ENCODE data around the gene TUBB2A.

DNA sequence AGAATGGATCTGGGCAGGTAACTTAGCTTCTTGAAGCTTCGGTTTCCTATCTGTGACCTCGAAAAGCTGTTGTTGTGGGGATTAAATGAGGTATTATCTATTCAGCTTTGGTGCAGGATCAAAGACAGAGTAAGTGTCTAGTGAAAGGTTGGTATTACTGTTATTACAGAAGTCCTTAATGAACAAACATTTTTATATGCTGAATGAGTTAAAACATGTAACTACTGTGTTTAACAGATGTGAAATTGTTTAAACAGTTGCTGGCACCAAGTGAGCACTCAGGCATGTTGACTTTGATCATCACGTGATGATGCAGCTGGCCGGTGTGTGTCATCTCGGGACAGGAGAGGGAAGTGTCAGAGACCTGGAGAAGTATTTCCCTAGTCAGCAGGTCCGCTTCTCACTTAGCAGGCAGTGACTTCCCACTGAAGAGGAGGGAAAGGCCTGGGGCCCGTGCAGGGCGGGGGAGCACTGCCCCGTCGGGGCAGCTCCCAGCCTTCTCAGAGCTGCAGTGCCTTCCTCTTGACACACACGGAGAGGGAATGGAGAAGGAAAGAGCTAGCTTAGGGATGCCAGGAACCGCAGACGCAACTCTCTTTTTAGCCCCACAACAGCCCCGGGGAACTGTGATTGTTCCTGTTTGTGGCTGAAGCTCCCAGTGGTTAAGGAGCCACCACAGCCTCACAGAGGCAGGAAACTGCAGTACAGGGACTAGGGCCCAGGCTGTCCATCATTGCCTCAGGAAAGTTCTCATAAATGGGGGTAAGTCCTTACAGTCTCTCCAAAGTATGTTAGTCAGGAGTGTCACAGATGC, 18.0 kb downstream of the TUBB2A start:
- TF ChIP-seq MAX (IDR thresholded peaks at IDR 0.05) (peak; percentile 89), ZNF616 (CRISPR knock-in tag; IDR thresholded peaks at IDR 0.05; ENCODE audit: low read depth) (no peak), PREB (CRISPR knock-in tag; IDR thresholded peaks at IDR 0.05) (no peak), MTF2 (CRISPR knock-in tag; IDR thresholded peaks at IDR 0.05; ENCODE audit: borderline replicate concordance) (no peak), ZNF574 (CRISPR knock-in tag; IDR thresholded peaks at IDR 0.05) (peak; percentile 79), MYNN (CRISPR knock-in tag; IDR thresholded peaks at IDR 0.05; ENCODE audit: low read depth) (no peak), ZNF296 (CRISPR knock-in tag; conservative IDR thresholded peaks at IDR 0.05) (no peak), PRPF4 (IDR thresholded peaks at IDR 0.05; ENCODE audit: low read depth, low read length, poor library complexity, severe bottlenecking) (no peak)
- TF ChIP-seq, protein P1, sequence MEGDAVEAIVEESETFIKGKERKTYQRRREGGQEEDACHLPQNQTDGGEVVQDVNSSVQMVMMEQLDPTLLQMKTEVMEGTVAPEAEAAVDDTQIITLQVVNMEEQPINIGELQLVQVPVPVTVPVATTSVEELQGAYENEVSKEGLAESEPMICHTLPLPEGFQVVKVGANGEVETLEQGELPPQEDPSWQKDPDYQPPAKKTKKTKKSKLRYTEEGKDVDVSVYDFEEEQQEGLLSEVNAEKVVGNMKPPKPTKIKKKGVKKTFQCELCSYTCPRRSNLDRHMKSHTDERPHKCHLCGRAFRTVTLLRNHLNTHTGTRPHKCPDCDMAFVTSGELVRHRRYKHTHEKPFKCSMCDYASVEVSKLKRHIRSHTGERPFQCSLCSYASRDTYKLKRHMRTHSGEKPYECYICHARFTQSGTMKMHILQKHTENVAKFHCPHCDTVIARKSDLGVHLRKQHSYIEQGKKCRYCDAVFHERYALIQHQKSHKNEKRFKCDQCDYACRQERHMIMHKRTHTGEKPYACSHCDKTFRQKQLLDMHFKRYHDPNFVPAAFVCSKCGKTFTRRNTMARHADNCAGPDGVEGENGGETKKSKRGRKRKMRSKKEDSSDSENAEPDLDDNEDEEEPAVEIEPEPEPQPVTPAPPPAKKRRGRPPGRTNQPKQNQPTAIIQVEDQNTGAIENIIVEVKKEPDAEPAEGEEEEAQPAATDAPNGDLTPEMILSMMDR (CRISPR knock-in tag; IDR thresholded peaks at IDR 0.05) = peak; percentile 20; the same call in 1 of the 2 replicates
- TF ChIP-seq, protein P2, sequence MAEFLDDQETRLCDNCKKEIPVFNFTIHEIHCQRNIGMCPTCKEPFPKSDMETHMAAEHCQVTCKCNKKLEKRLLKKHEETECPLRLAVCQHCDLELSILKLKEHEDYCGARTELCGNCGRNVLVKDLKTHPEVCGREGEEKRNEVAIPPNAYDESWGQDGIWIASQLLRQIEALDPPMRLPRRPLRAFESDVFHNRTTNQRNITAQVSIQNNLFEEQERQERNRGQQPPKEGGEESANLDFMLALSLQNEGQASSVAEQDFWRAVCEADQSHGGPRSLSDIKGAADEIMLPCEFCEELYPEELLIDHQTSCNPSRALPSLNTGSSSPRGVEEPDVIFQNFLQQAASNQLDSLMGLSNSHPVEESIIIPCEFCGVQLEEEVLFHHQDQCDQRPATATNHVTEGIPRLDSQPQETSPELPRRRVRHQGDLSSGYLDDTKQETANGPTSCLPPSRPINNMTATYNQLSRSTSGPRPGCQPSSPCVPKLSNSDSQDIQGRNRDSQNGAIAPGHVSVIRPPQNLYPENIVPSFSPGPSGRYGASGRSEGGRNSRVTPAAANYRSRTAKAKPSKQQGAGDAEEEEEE (CRISPR knock-in tag; IDR thresholded peaks at IDR 0.05; ENCODE audit: borderline replicate concordance) = no peak

Data from HepG2 (cell line).